AG04450 (cell line): ENCODE results near the gene MANBA. TPM values are rescaled to one million over a fixed set of nuclear protein-coding genes. Genes with fewer than 3 reads are reported as not detected.

Experiments used
- CTCF ChIA-PET: fragments of 300-600, 350-600 bp; formaldehyde crosslinking; extraction: SDS; loops from one replicate; lab custom pipeline; 2022; ENCODE audit warnings: antibody characterized with exemption, inconsistent platforms; lab: Charles Lee
- POLR2A ChIA-PET: fragments of 350-600 bp; formaldehyde crosslinking; extraction: SDS; loops from one replicate; lab custom pipeline; 2021; ENCODE audit warnings: antibody characterized with exemption, inconsistent platforms; lab: Yijun Ruan, JAX
- DNase-seq: peaks from one replicate; pipeline ENCODE4 v3.0.0-alpha.2; 2011; ENCODE audit warnings: low read depth, low spot score
- H3K27ac ChIP-seq: one replicate; pipeline ENCODE4 v1.5.1; 2012; ENCODE audit warnings: low read depth, low read length, control low read depth
- H3K27me3 ChIP-seq: one replicate; pipeline ENCODE4 v1.6.0; 2012; ENCODE audit warnings: low read length; ENCODE audit not compliant: control insufficient read depth, insufficient read depth
- H3K4me3 ChIP-seq: 2 replicates; pipeline ENCODE4 v1.5.1; 2011; ENCODE audit warnings: mild to moderate bottlenecking, low read depth, low read length, control low read depth
- H3K9me3 ChIP-seq: 2 replicates; pipeline ENCODE4 v1.5.1; 2012; ENCODE audit warnings: low read length; ENCODE audit not compliant: control insufficient read depth, insufficient read depth
- CTCF ChIP-seq: IDR thresholded peaks from 2 replicates; pipeline ENCODE4 v1.5.1; 2011; ENCODE audit warnings: low read depth, low read length, control low read depth, inconsistent platforms
- polyA minus RNA-seq: library from RNA; depleted of rRNA, polyadenylated mRNA; stranded (reverse); fragments of >200 nt; gene quantifications from 2 replicates; pipeline ENCODE4 v1.2.3, GENCODE V29; 2011; rRNA and poly(A)+ RNA removed
- polyA plus RNA-seq: library from polyadenylated mRNA; depleted of rRNA; stranded (reverse); fragments of >200 nt; gene quantifications from 2 replicates; pipeline ENCODE4 v1.2.3, GENCODE V29; 2011; rRNA removed

Gene MANBA
- polyA plus RNA-seq (20.9 and 21.9 TPM in 2 replicates), polyA minus RNA-seq (22.1 and 24.3 TPM in 2 replicates)

GRCh38 chr4:102760645-102761295 is at the start of gene MANBA:
TSS of gene MANBA (minus strand) at chr4:102760968. CDS start at chr4:102760894, 74 bp downstream.
- H3K27ac ChIP-seq = peak within 1 kb of the TSS; percentile 68
- no peaks in the 10 kb centered on the region for H3K27me3 ChIP-seq
- DNase-seq = no peak
- TF ChIP-seq CTCF = no peak
- CTCF ChIA-PET = interaction anchor here (0.6 to 1.4 kb wide), 3 partner anchors 36 to 321 kb away, joined by 3 to 6 read pairs (median 5); no protein-coding TSS in a partner anchor
- POLR2A ChIA-PET = interaction anchor here (0.7 to 1.8 kb wide), 7 partner anchors 29 to 140 kb away, joined by 3 to 17 read pairs (median 5); partner anchors contain the start of gene UBE2D3
- H3K9me3 ChIP-seq = no peaks in the 10 kb centered on the region; the same call in 1 of the 2 replicates
- H3K4me3 ChIP-seq = peak within 1 kb of the TSS; percentile 92

GRCh38 chr4:102809691-102810090 is 48.9 kb upstream of the MANBA start:
- H3K9me3 ChIP-seq = no peaks in the 10 kb centered on the region
- ChIA-PET CTCF (interaction anchor here (0.6 to 1.2 kb wide), 3 partner anchors 282 to 1531 kb away, joined by 3 to 5 read pairs (median 4); no protein-coding TSS in a partner anchor), POLR2A (interaction anchor here (1.0 to 1.9 kb wide), 4 partner anchors 10 to 18 kb away, joined by 3 to 14 read pairs (median 4); partner anchors contain the start of gene UBE2D3)
- no peak overlapping the region for H3K27ac ChIP-seq
- TF ChIP-seq CTCF = no peak
- no peaks in the 10 kb centered on the region for H3K27me3 ChIP-seq
- H3K4me3 ChIP-seq = no peak overlapping the region
- DNase-seq = no peak

- Histone ChIP-seq H3K9me3 (no peaks in the 10 kb centered on the region), H3K27me3 (no peaks in the 10 kb centered on the region), H3K27ac (no peak overlapping the region), H3K4me3 (no peak overlapping the region)
- ChIA-PET CTCF (interaction anchor here (0.6 to 1.2 kb wide), 2 partner anchors 282 to 1531 kb away, joined by 4 to 5 read pairs; no protein-coding TSS in a partner anchor), POLR2A (interaction anchor here (1.0 to 1.9 kb wide), 4 partner anchors 9 to 19 kb away, joined by 3 to 14 read pairs (median 4); partner anchors contain the start of gene UBE2D3)
- TF ChIP-seq CTCF = no peak
- no peak for DNase-seq
Measured at GRCh38 chr4:102809190-102809589, 48.4 kb upstream of the MANBA start.

GRCh38 chr4:102808009-102808408 is 47.2 kb upstream of the MANBA start:
- Histone ChIP-seq H3K4me3 (no peak overlapping the region), H3K9me3 (no peaks in the 10 kb centered on the region), H3K27me3 (no peaks in the 10 kb centered on the region), H3K27ac (no peak overlapping the region)
- ChIA-PET CTCF (interaction anchor here (1.4 kb wide), 1 partner anchor 187 kb away, joined by 5 read pairs; no protein-coding TSS in a partner anchor), POLR2A (no interaction called here)
- no peak for TF ChIP-seq CTCF
- no peak for DNase-seq

GRCh38 chr4:102807345-102807744 is 46.6 kb upstream of the MANBA start:
- ChIA-PET POLR2A (no interaction called here), CTCF (interaction anchor here (1.0 to 1.4 kb wide), 2 partner anchors 18 to 186 kb away, joined by 4 to 5 read pairs; no protein-coding TSS in a partner anchor)
- no peaks in the 10 kb centered on the region for H3K9me3 ChIP-seq
- no peak for DNase-seq
- H3K27me3 ChIP-seq = no peaks in the 10 kb centered on the region
- H3K27ac ChIP-seq = no peak overlapping the region
- no peak overlapping the region for H3K4me3 ChIP-seq
- TF ChIP-seq CTCF = no peak
